Ovary (tissue), 3 donors: ENCODE data around the gene RPA3.

Source experiments
- CTCF ChIP-seq, 3 donors: fragments of 450-650 bp in 2 of 3; fragments of 200-600 bp in 1 of 3; IDR thresholded peaks; one replicate each; pipeline versions ENCODE4 v1.5.1 to v1.8.0; 2016 to 2022; ENCODE audit warnings: antibody characterized with exemption in 3 of 3, mild to moderate bottlenecking in 1 of 3
- POLR2A ChIP-seq: fragments of 450-650 bp; IDR thresholded peaks from one replicate; pipeline ENCODE4 v1.6.1; 2017; ENCODE audit warnings: antibody characterized with exemption, mild to moderate bottlenecking, moderate library complexity
- donor health status: DM: no; HTN: no; CAD: no.

- no peak for TF ChIP-seq POLR2A
- no peak for TF ChIP-seq CTCF (IDR thresholded peaks at IDR 0.05)
These were observed 79.0 kb downstream of the RPA3 start for GRCh38 chr7:7639421-7639820.
